AG08395 (cell line): Measurements from ENCODE around the gene WAPL.
A peak's percentile ranks its signal among the peaks of the same experiment; 100 is the strongest.

ENCODE experiments used
- DNase-seq: peaks from one replicate; pipeline ENCODE4 v3.0.0; 2012; ENCODE audit warnings: mixed read lengths, low spot score

Gene WAPL

GRCh38 chr10:86461963-86462804 is 59.4 kb downstream of the WAPL start:
- no peak for DNase-seq

GRCh38 chr10:86451604-86451960 is 70.0 kb downstream of the WAPL start:
- no peak for DNase-seq

GRCh38 chr10:86450806-86451603 is 70.6 kb downstream of the WAPL start:
- no peak for DNase-seq

GRCh38 chr10:86449926-86450558 is 71.5 kb downstream of the WAPL start:
- DNase-seq = no peak

- DNase-seq = no peak
Observed at GRCh38 chr10:86447432-86447831, 74.2 kb downstream of the WAPL start.

GRCh38 chr10:86446987-86447386 is 74.6 kb downstream of the WAPL start:
- DNase-seq = no peak

GRCh38 chr10:86446440-86446839 is 75.2 kb downstream of the WAPL start:
- DNase-seq = no peak

- no peak for DNase-seq
Observed at GRCh38 chr10:86443936-86444335, 77.7 kb downstream of the WAPL start.

GRCh38 chr10:86443069-86443468 is 78.5 kb downstream of the WAPL start:
- DNase-seq = peak; percentile 6

- DNase-seq = peak; percentile 69
Observed at GRCh38 chr10:86440874-86441843, 80.4 kb downstream of the WAPL start.

GRCh38 chr10:86439544-86439943 is 82.0 kb downstream of the WAPL start:
- DNase-seq = peak; percentile 9

GRCh38 chr10:86438091-86438749 is 83.4 kb downstream of the WAPL start:
- no peak for DNase-seq

- no peak for DNase-seq
Observed at GRCh38 chr10:86437447-86437846, 84.1 kb downstream of the WAPL start.

- no peak for DNase-seq
Observed at GRCh38 chr10:86436963-86437362, 84.6 kb downstream of the WAPL start.

- no peak for DNase-seq
Observed at GRCh38 chr10:86434656-86435055, 86.9 kb downstream of the WAPL start.

- DNase-seq = no peak
Observed at GRCh38 chr10:86423739-86424138, 97.9 kb downstream of the WAPL start.

- no peak for DNase-seq
Observed at GRCh38 chr10:86419101-86419500, 102.5 kb downstream of the WAPL start.

GRCh38 chr10:86415583-86415982 is 106.0 kb downstream of the WAPL start:
- no peak for DNase-seq

- DNase-seq = no peak
Observed at GRCh38 chr10:86415116-86415515, 106.5 kb downstream of the WAPL start.

- DNase-seq = peak; percentile 43
Observed at GRCh38 chr10:86413046-86413728, 108.4 kb downstream of the WAPL start.
